ENCODE measurements around the gene DVL2. TPM values are rescaled to one million over a fixed set of nuclear protein-coding genes. Genes with fewer than 3 reads are reported as not detected.
A peak's percentile ranks its signal among the peaks of the same experiment; 100 is the strongest.

DVL2 gene
- total RNA-seq, 1 experiment from 2014 or later = 133 TPM

GRCh38 chr17:7258731-7259554 lies 24.6 kb upstream of the DVL2 start:
- H3K36me3 ChIP-seq (ENCODE audit: insufficient read depth, low read length, poor library complexity, severe bottlenecking) = peaks cover 26% of the 10 kb centered on the region
- peaks cover 16% of the 10 kb centered on the region for H3K4me1 ChIP-seq (ENCODE audit: insufficient read depth, low read length, poor library complexity, severe bottlenecking)
- DNase-seq (ENCODE audit: low spot score) = peak; percentile 73
- H3K27me3 ChIP-seq (replicated peaks; ENCODE audit: insufficient read depth, low read depth, low read length, poor library complexity) = no peaks in the 10 kb centered on the region
- CTCF ChIA-PET = interaction anchor here (0.6 kb wide), 1 partner anchor 101 kb away, joined by 8 read pairs; no protein-coding TSS in a partner anchor
- intact Hi-C loops (cut with micrococcal nuclease; ENCODE audit: unreplicated experiment) = no loop called here
- H3K4me3 ChIP-seq (ENCODE audit: low read depth, low read length, poor library complexity, severe bottlenecking) = no peak overlapping the region
- POLR2A ChIA-PET (ENCODE audit: low non-redundant PET) = interaction anchor here (0.6 kb wide), 2 partner anchors 229 to 442 kb away, joined by 4 to 8 read pairs; no protein-coding TSS in a partner anchor
- peak overlapping the region; percentile 65 for H3K27ac ChIP-seq (ENCODE audit: low read depth, low read length, poor library complexity, severe bottlenecking)
- no peaks in the 10 kb centered on the region for H3K9me3 ChIP-seq (ENCODE audit: low read depth, low read length, poor library complexity, severe bottlenecking)
- no TSS peak for BruUV-seq (replicated peaks)
- TF ChIP-seq CTCF (conservative IDR thresholded peaks at IDR 0.05; ENCODE audit: low read depth, low read length) (no peak), EZH2 (IDR thresholded peaks at IDR 0.05; ENCODE audit: borderline replicate concordance, low read depth, low read length, poor library complexity, severe bottlenecking) (no peak)

- Histone ChIP-seq H3K27me3 (replicated peaks; ENCODE audit: insufficient read depth, low read depth, low read length, poor library complexity) (no peaks in the 10 kb centered on the region), H3K4me3 (ENCODE audit: low read depth, low read length, poor library complexity, severe bottlenecking) (no peak overlapping the region), H3K4me1 (ENCODE audit: insufficient read depth, low read length, poor library complexity, severe bottlenecking) (peaks cover 15% of the 10 kb centered on the region), H3K27ac (ENCODE audit: low read depth, low read length, poor library complexity, severe bottlenecking) (no peak overlapping the region), H3K36me3 (ENCODE audit: insufficient read depth, low read length, poor library complexity, severe bottlenecking) (peaks cover 26% of the 10 kb centered on the region), H3K9me3 (ENCODE audit: low read depth, low read length, poor library complexity, severe bottlenecking) (no peaks in the 10 kb centered on the region)
- no TSS peak for BruUV-seq (replicated peaks)
- ChIA-PET POLR2A (ENCODE audit: low non-redundant PET) (no interaction called here), CTCF (interaction anchor here (0.6 kb wide), 1 partner anchor 100 kb away, joined by 3 read pairs; no protein-coding TSS in a partner anchor)
- DNase-seq (ENCODE audit: low spot score) = no peak
- intact Hi-C loops (cut with micrococcal nuclease; ENCODE audit: unreplicated experiment) = no loop called here
- TF ChIP-seq CTCF (conservative IDR thresholded peaks at IDR 0.05; ENCODE audit: low read depth, low read length) (no peak), EZH2 (IDR thresholded peaks at IDR 0.05; ENCODE audit: borderline replicate concordance, low read depth, low read length, poor library complexity, severe bottlenecking) (no peak)
These were observed 22.6 kb upstream of the DVL2 start for GRCh38 chr17:7256766-7257456.

GRCh38 chr17:7254511-7254910 lies 20.2 kb upstream of the DVL2 start:
- TF ChIP-seq EZH2 (IDR thresholded peaks at IDR 0.05; ENCODE audit: borderline replicate concordance, low read depth, low read length, poor library complexity, severe bottlenecking) (no peak), CTCF (conservative IDR thresholded peaks at IDR 0.05; ENCODE audit: low read depth, low read length) (no peak)
- BruUV-seq (replicated peaks) = no TSS peak
- Histone ChIP-seq H3K36me3 (ENCODE audit: insufficient read depth, low read length, poor library complexity, severe bottlenecking) (peaks cover 26% of the 10 kb centered on the region), H3K4me1 (ENCODE audit: insufficient read depth, low read length, poor library complexity, severe bottlenecking) (peaks cover 21% of the 10 kb centered on the region), H3K27ac (ENCODE audit: low read depth, low read length, poor library complexity, severe bottlenecking) (no peak overlapping the region), H3K27me3 (replicated peaks; ENCODE audit: insufficient read depth, low read depth, low read length, poor library complexity) (no peaks in the 10 kb centered on the region), H3K9me3 (ENCODE audit: low read depth, low read length, poor library complexity, severe bottlenecking) (no peaks in the 10 kb centered on the region), H3K4me3 (ENCODE audit: low read depth, low read length, poor library complexity, severe bottlenecking) (no peak overlapping the region)
- intact Hi-C loops (cut with micrococcal nuclease; ENCODE audit: unreplicated experiment) = loop anchor here (5.0 kb wide), 1 partner anchor 53 kb away; the partner anchor contains the start of gene EIF5A
- ChIA-PET POLR2A (ENCODE audit: low non-redundant PET) (no interaction called here), CTCF (no interaction called here)
- no peak for DNase-seq (ENCODE audit: low spot score)
